MCF 10A (cell line): ENCODE results near the gene TSC22D4. TPM values are rescaled to one million over a fixed set of nuclear protein-coding genes. Genes with fewer than 3 reads are reported as not detected.

Experiments
- BruUV-seq: library from RNA; stranded (reverse); fragments of 400-500 nt; replicated peaks from 2 replicates; lab custom pipeline; 2021; lab: Mats Ljungman, UMichigan
- CTCF ChIA-PET: fragments of 300-600 bp; sonication (Branson Sonifier 250); formaldehyde crosslinking; extraction: SDS; loops from one replicate; lab custom pipeline; 2021; ENCODE audit warnings: antibody characterized with exemption, inconsistent platforms; lab: Yijun Ruan, JAX
- POLR2A ChIA-PET: fragments of 300-600, 350-650 bp; sonication (Branson Sonifier 250); formaldehyde crosslinking; extraction: SDS; loops from one replicate; lab custom pipeline; 2020; ENCODE audit warnings: antibody characterized with exemption, inconsistent platforms; lab: Yijun Ruan, JAX
- DNase-seq: peaks from one replicate; pipeline ENCODE4 v3.0.0-alpha.2; 2018; ENCODE audit not compliant: unreplicated experiment
- H3K27ac Mint-ChIP-seq: one replicate; pipeline ENCODE4 v1.8.0; 2022; ENCODE audit warnings: mild to moderate bottlenecking, low read depth, mixed read lengths; ENCODE audit not compliant: unreplicated experiment
- H3K27me3 Mint-ChIP-seq: one replicate; pipeline ENCODE4 v1.8.0; 2022; ENCODE audit warnings: mixed read lengths; ENCODE audit not compliant: insufficient read depth, unreplicated experiment
- H3K36me3 Mint-ChIP-seq: one replicate; pipeline ENCODE4 v1.8.0; 2022; ENCODE audit warnings: mild to moderate bottlenecking, moderate library complexity, mixed read lengths; ENCODE audit not compliant: insufficient read depth, unreplicated experiment
- H3K4me1 Mint-ChIP-seq: one replicate; pipeline ENCODE4 v1.8.0; 2022; ENCODE audit warnings: mixed read lengths; ENCODE audit not compliant: insufficient read depth, unreplicated experiment
- H3K4me3 Mint-ChIP-seq: one replicate; pipeline ENCODE4 v1.8.0; 2022; ENCODE audit warnings: mild to moderate bottlenecking, moderate library complexity, mixed read lengths; ENCODE audit not compliant: unreplicated experiment
- H3K9me3 Mint-ChIP-seq: one replicate; pipeline ENCODE4 v1.8.0; 2022; ENCODE audit warnings: mixed read lengths; ENCODE audit not compliant: unreplicated experiment
- intact Hi-C: fragments of 100-400 bp; cut with micrococcal nuclease; formaldehyde crosslinking; loops from 2 replicates; pipeline ENCODE4 v1.14.1; 2022
- total RNA-seq: library from RNA; stranded (reverse); gene quantifications from 2 replicates; pipeline ENCODE4 v1.2.3, GENCODE V29; 2022
- TF ChIP-seq, protein P1 (sequence below): fragments of 200-600 bp; IDR thresholded peaks from one replicate; pipeline ENCODE4 v1.8.0; 2022; ENCODE audit warnings: antibody characterized with exemption, mild to moderate bottlenecking; ENCODE audit not compliant: unreplicated experiment

The TSC22D4 gene
- total RNA-seq, 1 experiment from 2014 or later = 36.0 TPM

DNA sequence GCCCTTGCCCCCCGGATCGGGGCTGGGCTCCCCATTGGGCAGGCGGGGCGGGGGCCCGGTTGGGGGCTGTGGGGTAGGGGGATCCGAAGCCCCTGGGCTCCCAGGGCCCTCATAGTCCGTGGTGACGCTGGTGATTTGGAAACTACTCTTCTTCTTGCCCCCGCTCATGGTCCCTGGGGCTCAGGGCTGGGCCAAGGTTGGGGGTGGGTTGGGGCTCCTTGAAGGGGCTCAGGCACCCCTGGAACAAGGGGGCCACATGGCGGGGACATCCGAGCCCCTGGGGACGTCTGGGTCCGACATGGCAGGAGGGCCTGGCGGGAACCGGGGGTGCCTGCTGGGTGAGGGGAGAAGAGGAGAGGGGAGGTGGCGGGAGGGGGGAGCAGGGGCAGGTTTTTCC lies 1.1 kb downstream of the TSC22D4 start:
- Mint-ChIP-seq H3K36me3 (peaks cover 20% of the 10 kb centered on the region), H3K27me3 (no peaks in the 10 kb centered on the region), H3K4me1 (peaks cover 12% of the 10 kb centered on the region), H3K9me3 (no peaks in the 10 kb centered on the region), H3K4me3 (peak overlapping the region; percentile 93), H3K27ac (peak overlapping the region; percentile 99)
- DNase-seq = no peak
- POLR2A ChIA-PET = interaction anchor here (0.6 to 3.0 kb wide), 10 partner anchors 31 to 109 kb away, joined by 3 to 18 read pairs (median 9); partner anchors contain the start of genes AGFG2, FBXO24 and LRCH4
- no TSS peak for BruUV-seq
- TF ChIP-seq, protein P1, sequence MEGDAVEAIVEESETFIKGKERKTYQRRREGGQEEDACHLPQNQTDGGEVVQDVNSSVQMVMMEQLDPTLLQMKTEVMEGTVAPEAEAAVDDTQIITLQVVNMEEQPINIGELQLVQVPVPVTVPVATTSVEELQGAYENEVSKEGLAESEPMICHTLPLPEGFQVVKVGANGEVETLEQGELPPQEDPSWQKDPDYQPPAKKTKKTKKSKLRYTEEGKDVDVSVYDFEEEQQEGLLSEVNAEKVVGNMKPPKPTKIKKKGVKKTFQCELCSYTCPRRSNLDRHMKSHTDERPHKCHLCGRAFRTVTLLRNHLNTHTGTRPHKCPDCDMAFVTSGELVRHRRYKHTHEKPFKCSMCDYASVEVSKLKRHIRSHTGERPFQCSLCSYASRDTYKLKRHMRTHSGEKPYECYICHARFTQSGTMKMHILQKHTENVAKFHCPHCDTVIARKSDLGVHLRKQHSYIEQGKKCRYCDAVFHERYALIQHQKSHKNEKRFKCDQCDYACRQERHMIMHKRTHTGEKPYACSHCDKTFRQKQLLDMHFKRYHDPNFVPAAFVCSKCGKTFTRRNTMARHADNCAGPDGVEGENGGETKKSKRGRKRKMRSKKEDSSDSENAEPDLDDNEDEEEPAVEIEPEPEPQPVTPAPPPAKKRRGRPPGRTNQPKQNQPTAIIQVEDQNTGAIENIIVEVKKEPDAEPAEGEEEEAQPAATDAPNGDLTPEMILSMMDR = no peak
- CTCF ChIA-PET = interaction anchor here (0.7 to 4.8 kb wide), 6 partner anchors 9 to 214 kb away, joined by 3 to 45 read pairs (median 4); no protein-coding TSS in a partner anchor
- intact Hi-C loops = loop anchor here (5.0 kb wide), 1 partner anchor 194 kb away; the partner anchor contains the start of gene GNB2

DNA sequence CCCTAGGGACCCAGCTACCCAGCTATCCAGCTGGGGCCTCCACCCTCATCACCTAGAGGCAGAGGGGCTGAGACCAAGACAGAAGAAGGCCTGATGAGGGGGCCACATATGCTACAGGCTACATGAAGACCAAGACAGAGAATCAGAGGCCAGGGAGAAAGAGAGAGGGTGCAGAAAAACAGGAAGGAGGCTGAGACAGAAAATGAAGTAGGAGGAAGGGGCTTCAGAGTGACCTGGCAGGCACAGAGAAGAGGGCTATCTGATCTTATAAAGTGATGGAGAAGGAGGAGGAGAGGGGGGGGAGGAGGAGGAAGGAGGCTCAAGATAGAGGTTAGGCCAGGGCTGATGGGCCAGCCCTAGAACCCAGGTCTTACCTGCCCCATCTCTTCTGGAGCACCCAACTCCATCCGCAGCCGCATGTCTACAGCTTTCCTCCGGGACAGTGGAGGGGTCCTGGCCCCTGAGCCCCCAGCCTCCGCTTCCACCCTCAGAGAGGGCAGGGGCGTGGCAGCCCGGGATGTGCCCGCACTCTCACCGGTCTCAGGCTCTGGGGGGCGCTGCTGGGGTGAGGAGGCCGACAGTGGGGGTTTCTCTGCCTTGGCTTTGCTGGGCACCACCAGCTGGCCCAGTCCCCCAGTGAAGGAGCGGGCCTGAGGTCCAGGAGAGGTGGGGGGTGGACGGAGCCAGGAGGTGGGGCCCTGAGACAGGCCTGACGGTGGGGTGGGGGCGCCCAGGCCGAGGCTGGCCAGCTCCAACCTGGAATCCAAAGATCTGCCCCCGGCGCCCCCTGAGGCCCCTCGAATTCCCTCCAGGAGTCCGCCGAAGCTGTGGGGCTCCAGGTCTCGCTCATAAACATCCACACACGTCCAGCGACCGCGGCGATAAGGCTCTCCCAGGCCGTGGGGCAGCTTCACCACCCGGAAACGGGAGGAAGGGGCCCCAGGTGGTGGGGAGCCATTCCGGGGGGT lies 1.8 kb downstream of the TSC22D4 start:
- POLR2A ChIA-PET = interaction anchor here (0.6 to 3.0 kb wide), 8 partner anchors 39 to 109 kb away, joined by 3 to 18 read pairs (median 8); partner anchors contain the start of genes AGFG2, FBXO24 and LRCH4
- H3K27me3 Mint-ChIP-seq = no peaks in the 10 kb centered on the region
- TF ChIP-seq, protein P1 = peak; percentile 13
- intact Hi-C loops = loop anchor here (5.0 kb wide), 1 partner anchor 195 kb away; the partner anchor contains the start of gene GNB2
- peaks cover 12% of the 10 kb centered on the region for H3K4me1 Mint-ChIP-seq
- peak overlapping the region; percentile 93 for H3K4me3 Mint-ChIP-seq
- no peaks in the 10 kb centered on the region for H3K9me3 Mint-ChIP-seq
- CTCF ChIA-PET = interaction anchor here (0.5 to 4.8 kb wide), 12 partner anchors 8 to 856 kb away, joined by 3 to 45 read pairs (median 4); no protein-coding TSS in a partner anchor
- no TSS peak for BruUV-seq
- peak overlapping the region; percentile 65 for H3K27ac Mint-ChIP-seq
- no peak for DNase-seq
- H3K36me3 Mint-ChIP-seq = peaks cover 17% of the 10 kb centered on the region

DNA sequence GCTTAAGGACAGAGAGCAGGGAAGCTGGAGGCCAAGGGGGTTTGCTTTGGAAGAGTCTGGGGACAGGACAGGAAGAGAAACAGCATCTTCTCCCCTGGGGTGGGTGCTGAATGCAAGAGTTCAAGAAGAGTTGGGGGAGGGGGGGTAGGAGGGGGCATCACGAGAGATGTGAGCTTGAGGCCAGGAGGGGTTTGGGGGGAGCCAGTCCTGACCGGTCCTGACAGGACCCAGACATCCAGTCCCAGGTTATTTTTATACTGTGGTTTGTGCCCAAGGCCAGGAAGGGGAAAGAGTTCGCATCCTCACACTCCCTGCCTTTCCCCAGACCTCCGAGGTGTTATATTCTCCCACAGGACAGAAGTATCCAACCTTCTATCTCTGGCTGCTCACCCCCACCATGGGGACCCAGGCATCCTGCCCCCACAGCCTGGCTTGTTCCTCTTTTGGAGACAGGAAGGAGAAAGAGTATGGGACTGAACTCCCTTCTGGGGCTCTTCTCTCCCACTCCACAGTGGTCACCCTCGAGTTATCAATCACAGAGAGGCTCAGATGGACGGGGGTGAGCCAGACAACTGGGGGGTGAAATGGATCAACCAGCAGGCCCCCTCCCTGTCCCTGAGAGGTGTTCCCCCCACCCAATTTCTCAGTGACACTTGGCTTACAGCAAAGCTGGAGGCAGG lies 2.8 kb downstream of the TSC22D4 start:
- DNase-seq = no peak
- Mint-ChIP-seq H3K27ac (peak overlapping the region; percentile 89), H3K9me3 (no peaks in the 10 kb centered on the region), H3K36me3 (peaks cover 17% of the 10 kb centered on the region), H3K4me3 (peak overlapping the region; percentile 93), H3K4me1 (peaks cover 12% of the 10 kb centered on the region), H3K27me3 (no peaks in the 10 kb centered on the region)
- ChIA-PET CTCF (interaction anchor here (0.6 to 4.8 kb wide), 5 partner anchors 11 to 88 kb away, joined by 3 to 45 read pairs (median 5); no protein-coding TSS in a partner anchor), POLR2A (interaction anchor here (1.6 to 2.4 kb wide), 2 partner anchors 63 to 110 kb away, joined by 6 to 10 read pairs; partner anchors contain the start of genes AGFG2, FBXO24 and LRCH4)
- intact Hi-C loops = loop anchor here (5.0 kb wide), 1 partner anchor 196 kb away; the partner anchor contains the start of gene GNB2
- TF ChIP-seq, protein P1 = no peak
- BruUV-seq = no TSS peak
